ENCODE measurements around the gene FGFBP1.

DNA sequence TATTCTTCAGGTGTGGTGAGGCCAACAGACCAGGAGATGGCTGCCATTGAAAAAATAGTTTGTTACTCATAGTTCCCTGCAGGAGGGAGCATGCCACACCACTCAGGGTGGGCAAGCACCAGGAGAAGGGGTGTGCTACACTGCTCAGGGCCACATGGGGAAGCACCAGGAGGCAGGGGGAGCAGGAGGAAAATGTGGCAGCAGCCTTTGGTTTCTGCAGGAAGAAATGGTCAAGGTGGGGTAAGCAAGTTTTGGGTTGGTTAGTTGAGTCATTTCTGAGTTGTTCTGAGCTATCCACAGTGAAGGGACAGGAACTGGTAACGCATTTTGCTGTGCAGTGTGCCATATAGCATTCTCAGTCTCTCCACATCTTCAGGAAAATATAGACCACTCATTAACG lies 23.8 kb downstream of the FGFBP1 start:
- TF ChIP-seq, protein P1, sequence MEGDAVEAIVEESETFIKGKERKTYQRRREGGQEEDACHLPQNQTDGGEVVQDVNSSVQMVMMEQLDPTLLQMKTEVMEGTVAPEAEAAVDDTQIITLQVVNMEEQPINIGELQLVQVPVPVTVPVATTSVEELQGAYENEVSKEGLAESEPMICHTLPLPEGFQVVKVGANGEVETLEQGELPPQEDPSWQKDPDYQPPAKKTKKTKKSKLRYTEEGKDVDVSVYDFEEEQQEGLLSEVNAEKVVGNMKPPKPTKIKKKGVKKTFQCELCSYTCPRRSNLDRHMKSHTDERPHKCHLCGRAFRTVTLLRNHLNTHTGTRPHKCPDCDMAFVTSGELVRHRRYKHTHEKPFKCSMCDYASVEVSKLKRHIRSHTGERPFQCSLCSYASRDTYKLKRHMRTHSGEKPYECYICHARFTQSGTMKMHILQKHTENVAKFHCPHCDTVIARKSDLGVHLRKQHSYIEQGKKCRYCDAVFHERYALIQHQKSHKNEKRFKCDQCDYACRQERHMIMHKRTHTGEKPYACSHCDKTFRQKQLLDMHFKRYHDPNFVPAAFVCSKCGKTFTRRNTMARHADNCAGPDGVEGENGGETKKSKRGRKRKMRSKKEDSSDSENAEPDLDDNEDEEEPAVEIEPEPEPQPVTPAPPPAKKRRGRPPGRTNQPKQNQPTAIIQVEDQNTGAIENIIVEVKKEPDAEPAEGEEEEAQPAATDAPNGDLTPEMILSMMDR (IDR thresholded peaks at IDR 0.05; ENCODE audit: insufficient read depth, low read length, poor library complexity, severe bottlenecking): no peak
- no peak for TF ChIP-seq EZH2phosphoT487 (conservative IDR thresholded peaks at IDR 0.05; ENCODE audit: low read length)
